GM23338 (cell line): Measurements from ENCODE around the gene CNN3. TPM values are rescaled to one million over a fixed set of nuclear protein-coding genes. Genes with fewer than 3 reads are reported as not detected.

Experiments used
- ATAC-seq: fragments of 200-7000 bp; cut with Tn5 transposase; 3 replicates; pipeline ENCODE4 v1.9.1; 2020
- DNase-seq: peaks from one replicate; pipeline ENCODE4 v3.0.0-alpha.2; 2015; ENCODE audit warnings: low spot score
- H2AFZ ChIP-seq: fragments of 200-600 bp; sonication (generic); 2 replicates; pipeline ENCODE4 v1.8.0; 2016; ENCODE audit warnings: antibody characterized with exemption, mild to moderate bottlenecking, moderate library complexity
- H3F3A ChIP-seq: fragments of 200-600 bp; sonication (generic); replicated peaks from 2 replicates; pipeline ENCODE4 v1.8.0; 2017; ENCODE audit warnings: antibody characterized with exemption, mixed run types, low read depth
- H3K27ac ChIP-seq: fragments of 200-600 bp; sonication (generic); 2 replicates; pipeline ENCODE4 v1.6.1; 2016; ENCODE audit warnings: low read depth
- H3K27me3 ChIP-seq: fragments of 200-600 bp; sonication (generic); 2 replicates; pipeline ENCODE4 v1.8.0; 2016; ENCODE audit warnings: mild to moderate bottlenecking, mixed run types, moderate library complexity; ENCODE audit not compliant: insufficient read depth
- H3K36me3 ChIP-seq: fragments of 200-600 bp; sonication (generic); 2 replicates; pipeline ENCODE4 v1.8.0; 2016; ENCODE audit warnings: mild to moderate bottlenecking; ENCODE audit not compliant: insufficient read depth
- H3K4me1 ChIP-seq: fragments of 200-600 bp; sonication (generic); 2 replicates; pipeline ENCODE4 v1.8.0; 2016; ENCODE audit warnings: mild to moderate bottlenecking, moderate library complexity; ENCODE audit not compliant: insufficient read depth
- H3K4me2 ChIP-seq: fragments of 200-600 bp; sonication (generic); 2 replicates; pipeline ENCODE4 v1.7.1; 2017; ENCODE audit warnings: mixed run types
- H3K4me3 ChIP-seq: fragments of 200-600 bp; sonication (generic); 2 replicates; pipeline ENCODE4 v1.6.1; 2016; ENCODE audit warnings: mixed run types
- H3K79me2 ChIP-seq: fragments of 200-600 bp; sonication (generic); replicated peaks from 2 replicates; pipeline ENCODE4 v1.8.0; 2017; ENCODE audit warnings: mild to moderate bottlenecking; ENCODE audit not compliant: insufficient read depth
- H3K9me2 ChIP-seq: fragments of 200-600 bp; sonication (generic); 2 replicates; pipeline ENCODE4 v1.8.0; 2017; ENCODE audit not compliant: insufficient read depth
- H4K20me1 ChIP-seq: fragments of 200-600 bp; sonication (generic); replicated peaks from 2 replicates; pipeline ENCODE4 v1.8.0; 2017; ENCODE audit warnings: mild to moderate bottlenecking; ENCODE audit not compliant: insufficient read depth
- H3K27ac Mint-ChIP-seq: 2 replicates; pipeline ENCODE4 v1.8.0; 2020; ENCODE audit warnings: inconsistent platforms, mild to moderate bottlenecking, moderate library complexity, mixed read lengths
- H3K27me3 Mint-ChIP-seq: 3 replicates; pipeline ENCODE4 v1.8.0; 2022; ENCODE audit warnings: low read depth, mild to moderate bottlenecking, moderate library complexity, mixed read lengths, inconsistent platforms; ENCODE audit not compliant: insufficient read depth, poor library complexity
- H3K36me3 Mint-ChIP-seq: 3 replicates; pipeline ENCODE4 v1.8.0; 2021; ENCODE audit warnings: low read depth, mild to moderate bottlenecking, inconsistent platforms, moderate library complexity, mixed read lengths
- H3K4me1 Mint-ChIP-seq: 3 replicates; pipeline ENCODE4 v1.8.0; 2020; ENCODE audit warnings: mild to moderate bottlenecking, inconsistent platforms, mixed read lengths
- H3K4me3 Mint-ChIP-seq: 3 replicates; pipeline ENCODE4 v1.8.0; 2021; ENCODE audit warnings: moderate library complexity, mild to moderate bottlenecking, inconsistent platforms, mixed read lengths
- H3K9me3 Mint-ChIP-seq: 3 replicates; pipeline ENCODE4 v1.8.0; 2020; ENCODE audit warnings: moderate library complexity, mild to moderate bottlenecking, inconsistent platforms, mixed read lengths
- CTCF ChIP-seq, 2 experiments: fragments of 200-600 bp in 1 of 2; sonication (generic) in 1 of 2; conservative IDR thresholded peaks; 2 replicates each; pipeline versions ENCODE4 v1.5.1 to v1.6.1; 2016 to 2017; ENCODE audit warnings: antibody characterized with exemption in 2 of 2, low read depth in 2 of 2, mild to moderate bottlenecking in 2 of 2, moderate library complexity in 1 of 2
- ETS1 ChIP-seq: IDR thresholded peaks from 2 replicates; pipeline ENCODE4 v1.6.1; 2016; ENCODE audit warnings: antibody characterized with exemption
- EZH2 ChIP-seq: fragments of 200-600 bp; sonication (generic); IDR thresholded peaks from one replicate; pipeline ENCODE4 v1.8.0; 2017; ENCODE audit warnings: antibody characterized with exemption, mild to moderate bottlenecking, low read depth; ENCODE audit not compliant: unreplicated experiment
- JUNB ChIP-seq: IDR thresholded peaks from one replicate; pipeline ENCODE4 v1.6.1; 2016; ENCODE audit warnings: antibody characterized with exemption; ENCODE audit not compliant: unreplicated experiment
- REST ChIP-seq: IDR thresholded peaks from one replicate; pipeline ENCODE4 v1.6.1; 2018; ENCODE audit warnings: antibody characterized with exemption; ENCODE audit not compliant: unreplicated experiment
- ZNF114 ChIP-seq: fragments of 250-450 bp; sonication (Bioruptor Pico); IDR thresholded peaks from 2 replicates; pipeline ENCODE4 v1.5.0; 2020; ENCODE audit warnings: mild to moderate bottlenecking, moderate library complexity
- ZNF331 ChIP-seq: fragments of 250-450 bp; sonication (Bioruptor Pico); IDR thresholded peaks from 2 replicates; pipeline ENCODE4 v1.5.0; 2020; ENCODE audit warnings: low read depth, mild to moderate bottlenecking, moderate library complexity
- ZNF462 ChIP-seq: fragments of 250-450 bp; sonication (Bioruptor Pico); IDR thresholded peaks from 2 replicates; pipeline ENCODE4 v1.5.0; 2020; ENCODE audit warnings: mild to moderate bottlenecking, moderate library complexity
- polyA plus RNA-seq: library from polyadenylated mRNA; unstranded; fragments of >200 nt; fragmentation: Nextera tagmentation; extraction: Ambion mirVana; gene quantifications from 2 replicates; pipeline ENCODE4 v1.2.1, GENCODE V29; 2016
- total RNA-seq: library from RNA; depleted of rRNA; stranded (reverse); fragments of >200 nt; shearing (Covaris generic); gene quantifications from 2 replicates; pipeline ENCODE4 v1.2.3, GENCODE V29; 2014

CNN3 gene
- total and polyA plus RNA-seq, 2 experiments from 2014 or later, result 220 to 312 TPM

GRCh38 chr1:94955767-94956632 is 29.1 kb upstream of the CNN3 start (continued):
- no peak for TF ChIP-seq ZNF462
- no peak for TF ChIP-seq ZNF331

- Mint-ChIP-seq H3K36me3 (no peaks in the 10 kb centered on the region; the same call in 2 of the 3 replicates), H3K27me3 (peaks cover 5% of the 10 kb centered on the region), H3K27ac (no peak overlapping the region; the same call in 1 of the 2 replicates), H3K4me3 (no peak overlapping the region), H3K4me1 (peaks cover 12% of the 10 kb centered on the region), H3K9me3 (no peaks in the 10 kb centered on the region)
- no peaks in the 10 kb centered on the region for H3K36me3 ChIP-seq
- DNase-seq (peak; percentile 27), ATAC-seq (peak; percentile 38; the same call in 2 of the 3 replicates)
- H4K20me1 ChIP-seq, result no peaks in the 10 kb centered on the region
- H3K79me2 ChIP-seq, result no peaks in the 10 kb centered on the region
- H3K4me1 ChIP-seq, result peaks cover 12% of the 10 kb centered on the region
- peak overlapping the region; percentile 28 for H3K27ac ChIP-seq
- H2AFZ ChIP-seq, result no peak overlapping the region
- H3K4me3 ChIP-seq, result no peak overlapping the region
- no peaks in the 10 kb centered on the region for H3K27me3 ChIP-seq
- H3F3A ChIP-seq, result no peaks in the 10 kb centered on the region
- H3K4me2 ChIP-seq, result 0 out of 2 replicates have a peak overlapping the region, but pooled peaks have one; percentile 22
- no peaks in the 10 kb centered on the region for H3K9me2 ChIP-seq
- no peak for TF ChIP-seq EZH2
- TF ChIP-seq REST, result no peak
- no peak for TF ChIP-seq ZNF114
- no peak for TF ChIP-seq ZNF331
- no peak for TF ChIP-seq CTCF (conservative IDR thresholded peaks at IDR 0.05; ENCODE audit: low read depth in 2 of 2)
- TF ChIP-seq JUNB, result no peak
- no peak for TF ChIP-seq ETS1
These were observed 27.6 kb upstream of the CNN3 start for GRCh38 chr1:94954263-94955220.
